HUDEP-2 (cell line): ENCODE data around the gene KLHDC7A.

ENCODE experiments used
- DNase-seq, 76 experiments: peaks; one replicate each; lab custom pipeline; 2025; ENCODE audit not compliant: unreplicated experiment in 76 of 76; lab: John Stamatoyannopoulos, UW

The KLHDC7A gene

DNA sequence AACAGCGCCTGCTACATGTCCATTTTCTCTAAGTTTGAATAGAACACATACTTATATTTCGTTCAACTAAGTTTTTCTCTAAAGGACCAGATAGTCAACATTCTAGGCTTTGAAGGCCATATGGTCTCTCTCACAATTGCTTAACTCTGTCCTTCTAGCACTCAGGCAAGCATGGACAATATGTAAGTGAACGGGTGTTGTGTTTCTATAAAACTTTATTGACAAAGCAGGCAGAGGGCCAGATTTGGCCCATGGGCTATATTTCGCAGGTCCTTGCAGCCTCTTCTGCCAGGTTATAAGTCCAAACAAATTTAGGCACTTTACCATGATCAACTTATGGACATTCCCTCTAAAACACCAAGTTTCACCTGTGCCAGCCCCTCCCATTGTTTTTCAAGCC, 21.1 kb downstream of the KLHDC7A start:
- no peak for DNase-seq

DNA sequence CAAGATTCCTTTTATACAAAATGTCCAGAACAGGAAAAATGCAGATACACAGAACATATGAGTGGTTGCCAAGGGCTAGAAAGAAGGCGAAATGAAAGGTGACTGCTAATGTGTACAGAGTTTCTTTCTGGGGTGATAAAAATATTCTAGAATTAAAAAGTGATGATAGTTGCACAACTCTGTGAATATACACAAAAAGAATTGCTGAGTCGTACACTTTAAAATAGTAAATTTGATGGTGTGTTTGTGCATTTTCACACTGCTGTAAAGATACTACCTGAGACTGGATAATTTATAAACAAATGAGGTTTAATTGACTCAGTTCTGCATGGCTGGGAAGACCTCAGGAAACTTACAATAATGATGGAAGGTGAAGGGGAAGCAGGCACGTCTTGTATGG, 23.9 kb downstream of the KLHDC7A start:
- DNase-seq: no peak

DNA sequence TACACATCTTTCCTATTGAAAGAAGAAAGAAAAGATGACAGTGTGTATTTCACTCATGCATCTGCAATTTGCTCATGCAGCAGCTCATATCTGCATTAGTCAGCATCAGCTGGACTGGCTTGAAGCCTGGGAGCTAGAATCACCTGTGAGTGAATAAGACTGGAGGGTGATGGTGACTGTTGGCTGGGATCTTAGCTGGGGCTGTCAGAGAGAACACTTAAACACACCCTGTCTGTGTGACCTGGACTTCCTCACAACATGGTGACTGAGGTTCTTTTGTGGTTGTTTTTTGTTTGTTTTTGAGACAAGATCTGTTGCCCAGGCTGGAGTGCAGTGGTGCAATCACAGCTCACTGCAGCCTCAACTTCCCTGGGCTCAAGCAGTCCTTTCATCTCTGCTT, 24.9 kb downstream of the KLHDC7A start:
- DNase-seq: no peak

DNA sequence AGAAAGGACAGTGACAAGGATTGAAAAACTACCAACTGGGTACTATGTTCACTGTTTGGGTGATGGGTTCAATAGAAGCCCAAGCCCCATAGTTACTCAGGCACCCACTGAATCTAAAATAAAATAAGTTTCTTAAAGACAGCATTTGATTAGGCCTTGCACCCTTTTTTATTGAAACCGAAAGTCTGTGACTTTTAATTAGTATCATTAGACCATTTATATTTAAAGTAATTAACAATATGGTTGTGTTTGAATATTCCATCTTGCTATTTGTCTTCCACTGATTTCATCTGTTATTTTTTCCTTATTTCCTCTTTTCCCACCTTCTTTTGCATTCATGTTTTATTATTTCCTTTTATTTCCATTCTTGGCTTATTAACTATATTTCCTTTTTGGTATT, 27.4 kb downstream of the KLHDC7A start:
- DNase-seq: no peak

DNA sequence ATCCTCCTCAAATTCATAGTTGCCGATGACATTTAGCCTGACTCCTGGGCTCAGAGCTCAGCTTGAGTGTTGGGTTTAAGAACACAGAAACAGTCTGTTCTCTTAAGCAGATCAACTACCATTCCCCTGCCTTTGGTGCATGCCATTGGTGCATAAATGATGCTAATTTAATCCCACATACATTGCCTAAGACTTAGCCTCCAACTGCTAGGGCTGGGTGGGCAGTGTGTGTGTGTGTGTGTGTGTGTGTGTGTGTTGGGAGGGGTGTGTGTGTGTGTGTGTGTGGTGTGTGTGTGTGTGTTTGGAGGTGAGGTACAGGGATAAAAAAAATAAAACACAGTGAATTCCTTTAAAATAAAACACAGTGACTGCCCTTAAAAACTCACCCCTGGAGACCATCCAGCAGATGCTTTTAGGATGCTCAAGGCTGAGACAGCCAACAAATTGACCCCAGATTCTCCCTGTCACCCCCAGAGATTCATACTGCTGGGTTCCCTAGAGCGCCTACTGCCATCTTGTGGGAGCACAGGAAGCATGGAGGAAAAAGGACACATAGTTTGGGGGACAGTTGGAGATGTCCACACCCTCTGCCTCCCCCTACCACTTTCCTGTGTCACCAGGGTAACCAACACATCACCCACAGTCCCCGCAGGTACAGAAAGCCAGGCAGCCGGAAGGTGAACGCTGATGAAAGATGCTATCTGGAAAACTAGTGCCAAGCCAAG, 30.6 kb downstream of the KLHDC7A start:
- DNase-seq: no peak

DNA sequence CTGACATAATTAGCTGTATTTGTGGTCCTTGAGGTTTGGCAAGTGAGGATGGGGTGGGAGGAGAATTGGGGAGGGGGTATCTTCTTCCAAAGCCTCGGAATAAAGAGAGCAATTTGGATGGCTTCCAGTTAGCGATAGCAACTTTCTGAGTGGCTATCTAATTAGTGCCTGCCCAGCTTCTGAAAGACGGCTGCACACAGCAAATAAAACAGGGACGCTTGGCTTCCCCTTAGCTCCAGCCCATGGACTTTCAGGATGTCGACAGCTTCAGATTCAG, 31.1 kb downstream of the KLHDC7A start:
- DNase-seq: no peak

DNA sequence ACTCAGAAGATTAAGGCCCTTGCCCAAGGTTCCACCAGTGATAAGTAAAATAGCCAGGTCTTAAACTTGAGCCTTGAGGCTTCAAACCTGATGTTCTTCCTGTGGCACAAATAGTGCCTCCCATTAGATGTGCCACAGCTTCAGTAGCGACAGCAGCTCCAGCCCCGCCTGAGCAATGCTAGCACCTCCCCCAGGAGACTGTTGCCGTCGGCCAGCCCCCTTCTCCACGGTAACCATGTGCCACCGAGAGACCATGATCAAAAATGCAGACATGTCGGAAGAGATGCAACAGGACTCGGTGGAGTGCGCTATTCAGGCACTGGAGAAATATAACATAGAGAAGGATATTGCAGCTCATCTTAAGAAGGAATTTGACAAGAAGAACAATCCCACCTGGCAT, 32.2 kb downstream of the KLHDC7A start:
- no peak for DNase-seq

DNA sequence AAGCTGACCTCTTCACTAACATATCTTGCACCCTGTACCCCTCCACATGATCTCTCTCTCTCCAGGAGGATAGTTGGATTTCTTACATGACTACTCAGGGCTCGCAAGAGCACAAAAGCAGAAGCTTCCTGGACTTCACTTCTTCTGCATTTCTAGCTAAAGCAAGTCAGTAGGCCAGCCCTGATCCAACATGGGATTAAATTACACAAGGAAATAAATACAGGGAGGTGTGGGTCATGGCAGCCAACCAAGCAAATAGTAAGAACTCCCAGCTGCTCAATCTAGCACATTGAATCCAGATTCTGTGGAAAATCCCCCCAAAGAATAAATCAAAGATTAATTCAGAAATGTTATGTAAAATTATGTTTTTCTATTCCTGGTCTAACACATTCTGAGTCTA, 33.3 kb downstream of the KLHDC7A start:
- no peak for DNase-seq

DNA sequence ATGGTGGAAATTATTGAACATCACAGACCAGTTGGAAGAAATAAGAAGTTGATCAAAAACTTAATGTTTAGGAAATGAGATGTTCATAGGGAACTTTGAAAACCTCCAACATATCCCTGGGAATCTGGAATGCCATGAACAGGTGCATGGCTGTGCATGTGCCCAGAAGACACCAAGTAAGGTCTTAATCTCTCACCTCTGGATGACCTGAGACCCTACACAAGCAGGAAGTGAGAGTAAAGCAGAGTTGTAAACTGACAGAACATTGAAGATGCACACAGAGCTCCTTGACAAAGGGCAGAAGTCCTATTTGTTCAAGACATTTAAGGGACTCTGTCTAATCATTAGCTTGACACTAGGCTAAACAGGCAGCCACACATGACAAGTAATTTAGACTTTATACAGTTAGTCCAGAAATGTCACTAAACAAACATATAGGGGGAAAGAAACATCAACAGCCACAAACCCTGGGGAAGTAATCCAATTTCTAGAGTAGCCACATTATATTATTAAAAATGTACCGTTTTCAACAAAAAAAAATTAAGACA, 34.5 kb downstream of the KLHDC7A start:
- DNase-seq: no peak

DNA sequence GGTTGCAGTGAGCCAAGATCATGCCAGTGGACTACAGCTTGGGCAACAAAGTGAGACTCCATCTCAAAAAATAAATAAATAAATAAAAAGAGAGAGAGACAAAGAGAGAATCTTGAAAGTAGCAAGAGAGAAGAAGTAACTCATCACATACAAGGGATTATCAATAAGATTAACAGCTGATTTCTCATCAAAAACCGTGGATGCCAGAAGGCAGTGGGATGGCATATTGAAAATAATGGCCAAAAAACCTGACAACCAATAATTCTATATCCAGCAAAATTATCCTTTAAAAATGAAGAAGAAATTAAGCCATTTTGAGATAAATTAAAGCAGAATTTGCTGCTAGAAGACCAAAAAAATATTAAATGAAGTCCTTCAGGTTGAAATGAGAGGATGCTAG, 35.7 kb downstream of the KLHDC7A start:
- no peak for DNase-seq

DNA sequence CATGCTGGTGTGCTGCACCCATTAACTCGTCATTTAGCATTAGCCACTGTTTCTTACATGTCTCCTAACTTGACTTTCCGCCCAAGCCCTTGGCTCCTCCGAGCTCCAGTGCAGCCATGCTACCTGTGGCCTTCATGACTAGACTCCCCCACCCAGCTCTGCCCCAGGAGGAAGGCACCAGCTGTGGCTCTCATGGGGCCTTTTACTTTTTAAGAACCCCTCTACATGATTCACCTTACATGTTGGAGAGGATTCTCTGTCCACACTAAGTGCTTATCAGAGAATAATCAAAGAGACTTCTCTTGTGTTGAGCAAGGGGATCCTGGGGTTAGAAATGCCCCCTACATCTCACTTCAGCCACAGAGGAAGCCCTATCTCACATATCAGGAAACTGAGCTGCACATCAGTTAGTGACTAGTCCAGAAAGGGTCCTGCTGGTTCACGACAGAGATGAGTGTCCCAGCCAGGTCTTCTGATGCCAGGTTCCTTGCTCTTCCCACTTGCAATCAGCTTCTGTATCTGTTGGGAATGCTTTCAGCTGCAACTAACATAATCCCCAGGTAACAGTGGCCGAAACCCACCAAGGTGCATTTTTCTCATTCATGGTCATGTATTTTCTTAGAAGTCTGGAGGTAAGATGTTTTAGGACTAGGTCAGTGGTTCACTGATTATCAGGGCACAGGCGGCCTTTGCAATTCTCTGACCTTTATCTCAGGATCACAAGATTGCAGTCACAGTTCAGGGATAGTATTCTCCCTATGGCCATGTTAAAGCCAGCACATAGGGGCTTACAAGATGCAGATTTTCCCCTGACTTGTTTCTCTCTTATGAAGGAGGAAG, 45.9 kb downstream of the KLHDC7A start:
- no peak for DNase-seq

DNA sequence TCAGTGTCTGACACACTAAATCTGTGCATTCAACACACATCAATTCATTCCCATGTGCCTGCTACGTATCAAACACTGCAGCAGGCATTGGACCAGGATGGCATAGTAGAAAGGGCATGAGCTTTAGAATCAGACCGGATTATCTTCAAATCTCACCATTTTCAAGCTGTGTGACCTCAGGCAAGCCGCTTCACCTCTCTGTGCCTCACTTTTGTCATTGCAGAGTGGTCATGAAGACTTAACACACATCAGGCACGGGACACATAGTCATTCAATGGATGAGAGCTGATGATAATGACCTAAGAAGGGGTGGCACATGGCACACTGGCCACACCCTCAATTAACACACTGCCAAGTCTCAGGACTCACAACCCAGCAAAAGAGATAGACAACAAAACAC, 46.8 kb downstream of the KLHDC7A start:
- peak in 31 of 76 experiments; percentile 2 to 68 (median 15) for DNase-seq

DNA sequence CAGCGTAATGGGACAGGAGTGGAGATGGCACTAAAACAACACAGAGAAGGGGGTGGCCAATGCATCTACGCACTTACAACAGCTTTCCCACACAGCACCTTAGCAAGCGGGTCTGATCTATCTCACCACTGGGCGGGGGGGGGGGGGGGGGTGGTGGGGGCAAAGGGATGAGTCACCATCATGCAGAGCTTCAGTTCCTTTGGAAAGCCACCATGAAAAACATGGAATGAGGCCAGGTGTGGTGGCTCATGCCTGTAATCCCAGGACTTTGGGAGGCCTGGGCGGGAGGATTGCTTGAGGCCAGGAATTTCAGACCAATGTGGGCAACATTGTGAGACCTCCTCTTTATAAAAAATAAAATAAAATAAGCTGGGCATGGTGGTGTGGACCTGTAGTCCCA, 47.2 kb downstream of the KLHDC7A start:
- no peak for DNase-seq

DNA sequence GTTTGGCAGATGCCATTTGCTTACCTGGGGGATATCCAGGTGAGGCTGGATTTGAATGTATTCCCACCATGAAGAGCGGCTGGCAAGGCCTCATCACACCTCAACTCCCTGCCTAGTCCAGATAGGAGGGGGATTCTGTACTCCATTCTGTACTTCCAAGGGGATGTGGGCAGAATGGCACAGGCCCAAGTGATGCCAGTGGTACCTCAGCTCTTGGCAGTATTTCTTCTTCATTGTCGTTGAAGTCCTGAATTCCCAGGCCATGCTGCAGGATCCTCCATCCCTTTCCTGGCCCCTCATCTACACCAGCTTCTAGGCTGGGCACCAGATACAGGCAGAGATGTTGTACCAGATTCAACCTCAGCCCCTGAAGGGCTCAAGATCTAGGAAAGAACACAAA, 47.9 kb downstream of the KLHDC7A start:
- no peak for DNase-seq

DNA sequence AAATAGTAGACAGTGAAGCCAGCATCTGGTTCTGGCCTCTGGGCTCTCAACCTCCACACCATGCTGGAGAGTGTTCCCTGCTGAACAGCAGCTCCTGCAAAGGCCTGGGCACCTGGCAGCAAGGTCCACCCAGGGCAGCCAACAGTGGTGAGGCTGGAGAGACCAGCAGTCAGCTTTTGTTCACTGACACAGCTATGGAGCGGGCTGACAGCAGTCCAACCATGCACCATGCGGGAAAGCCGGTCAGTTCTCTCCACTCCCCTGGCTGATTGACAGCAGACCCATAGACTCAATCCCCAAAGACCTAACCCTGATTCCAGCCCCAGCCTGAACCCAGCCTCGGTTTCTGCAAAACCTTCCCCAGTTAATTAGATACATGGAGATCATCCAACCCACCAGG, 49.0 kb downstream of the KLHDC7A start:
- no peak for DNase-seq

DNA sequence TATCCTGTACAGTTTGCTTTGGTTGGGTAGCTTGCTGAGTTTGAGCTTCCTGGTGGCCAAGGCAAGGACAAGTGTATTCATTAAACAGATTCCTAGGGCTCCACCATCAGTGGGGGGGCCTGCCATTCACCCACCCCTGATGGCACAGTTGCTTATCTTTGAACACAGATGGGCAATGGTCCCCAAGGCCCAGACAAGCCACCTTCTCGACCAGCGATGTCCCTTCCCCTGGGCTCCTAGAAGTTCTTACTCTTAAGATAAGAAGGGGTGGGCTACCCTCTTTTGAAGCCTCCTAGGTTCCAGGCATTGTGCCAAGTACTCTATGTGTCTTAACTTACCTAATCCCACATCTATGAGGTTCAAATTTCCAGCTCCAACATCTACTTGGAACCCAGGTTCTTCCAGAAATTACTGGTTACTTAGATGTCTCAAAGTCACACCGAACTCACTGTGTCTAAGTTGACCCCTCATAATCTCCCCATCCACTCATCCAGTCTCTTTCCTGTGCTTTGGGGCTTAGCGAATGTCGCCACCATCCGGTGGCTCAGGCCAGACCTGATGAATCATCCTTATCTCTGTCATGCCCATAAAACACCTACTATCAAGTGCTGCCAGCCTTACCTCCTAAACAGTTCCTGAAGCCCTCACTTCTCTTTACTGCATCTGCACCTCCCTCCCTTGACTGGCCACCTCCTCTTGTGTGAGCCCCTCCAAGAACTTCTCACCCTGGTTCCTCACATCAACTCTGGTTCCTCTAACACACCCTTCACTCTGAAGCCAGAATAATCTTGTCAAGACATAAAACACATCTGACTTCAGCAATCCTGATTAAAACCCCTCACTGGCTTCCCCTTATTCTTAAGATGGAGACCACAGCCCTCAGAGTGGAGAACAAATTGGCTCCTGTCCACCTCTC, 50.1 kb downstream of the KLHDC7A start:
- DNase-seq: peak in 70 of 76 experiments; percentile 11 to 87 (median 52)

DNA sequence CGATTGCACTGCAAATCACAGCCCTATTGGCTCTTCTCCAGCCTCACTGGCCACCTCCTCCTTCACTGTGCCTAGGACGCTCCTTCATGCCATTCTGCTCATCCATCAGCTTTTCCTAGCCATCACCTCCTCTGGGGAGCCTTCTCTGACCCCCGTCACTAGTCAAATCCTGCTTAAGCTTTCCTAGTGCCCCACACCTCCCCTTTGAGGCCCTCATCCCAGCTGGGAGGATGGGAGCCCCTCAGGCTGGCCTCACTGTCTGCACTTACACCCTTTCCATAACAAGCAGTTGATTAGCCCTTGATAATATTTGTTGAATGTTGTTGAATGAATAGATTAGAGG, 50.7 kb downstream of the KLHDC7A start:
- DNase-seq: peak in 1 of 76 experiments; percentile 23

DNA sequence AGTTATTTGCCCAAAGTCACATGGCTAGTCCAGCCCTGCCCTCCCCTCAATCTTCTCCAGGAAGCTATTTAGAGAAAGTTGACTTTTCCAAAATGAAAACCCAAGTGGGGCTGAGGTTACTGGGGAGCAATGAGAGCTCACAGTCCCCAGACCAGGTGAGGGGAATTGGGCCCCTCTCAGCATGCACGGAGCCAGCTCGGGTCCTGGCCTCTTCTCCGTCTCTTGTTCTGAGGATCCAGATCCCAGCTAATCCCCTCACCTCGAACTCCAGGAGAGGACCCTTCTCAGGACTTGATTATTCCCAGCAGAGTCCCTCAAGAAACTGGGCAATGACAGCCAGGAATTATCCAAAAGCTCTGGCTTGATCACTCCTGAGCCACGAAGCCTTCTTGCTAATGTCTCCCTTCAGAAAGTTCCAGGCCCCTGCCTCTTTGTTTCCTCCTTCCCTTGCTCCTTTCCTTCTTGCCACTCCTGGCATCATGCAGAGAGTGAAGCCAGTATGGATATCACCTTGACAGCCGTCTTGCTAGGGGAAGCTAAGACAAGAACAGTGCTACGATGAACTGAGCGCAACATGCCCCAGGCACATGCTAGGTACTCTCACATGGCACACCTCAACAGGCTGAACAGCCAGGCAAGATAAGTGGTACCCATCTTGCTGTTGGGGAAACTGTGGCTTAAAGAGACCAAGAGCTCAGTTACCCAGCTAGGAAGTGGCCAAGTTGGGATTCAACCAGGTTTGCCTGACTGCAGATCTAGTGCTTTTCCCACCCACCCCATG, 51.9 kb downstream of the KLHDC7A start:
- no peak for DNase-seq

DNA sequence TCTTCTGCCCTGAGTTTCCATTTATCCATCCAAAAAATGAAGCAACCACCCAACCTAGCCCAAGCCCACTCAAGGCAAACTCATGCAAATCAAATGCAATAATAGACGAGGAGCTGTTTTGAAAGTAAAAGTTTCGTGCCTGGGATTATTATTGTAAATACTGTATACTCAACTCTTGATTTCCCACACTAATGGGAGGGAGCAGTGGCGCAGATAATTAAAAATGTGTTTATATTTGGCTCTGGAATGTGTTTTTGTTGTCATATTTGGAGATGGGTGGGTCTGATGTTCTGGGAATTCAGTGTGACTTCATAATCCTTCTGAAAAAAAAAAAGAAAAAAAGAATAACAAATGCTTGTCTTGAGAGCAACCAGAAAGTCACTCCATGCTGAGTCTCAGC, 52.5 kb downstream of the KLHDC7A start:
- DNase-seq: no peak

DNA sequence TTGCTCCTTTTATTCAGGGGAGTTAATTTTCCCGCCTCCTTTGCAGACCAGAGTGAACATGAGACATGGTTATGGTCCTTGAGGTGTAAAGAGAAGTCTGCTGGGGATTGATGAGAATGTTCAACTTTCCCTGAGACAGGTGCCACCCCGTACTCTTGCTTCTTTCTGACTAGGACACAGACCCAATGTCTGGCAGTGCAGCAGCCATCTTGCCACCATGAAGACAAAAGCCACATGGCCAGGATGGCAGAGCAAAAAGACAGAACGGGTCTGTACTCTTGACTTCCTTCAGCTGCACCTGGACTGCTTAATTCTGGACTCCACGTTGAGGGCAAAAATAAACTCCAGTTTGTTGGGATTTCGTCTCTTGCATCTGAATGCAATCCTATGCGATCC, 54.1 kb downstream of the KLHDC7A start:
- DNase-seq: no peak
